Measurements from ENCODE around the gene VPS33A. TPM values are rescaled to one million over a fixed set of nuclear protein-coding genes. Genes with fewer than 3 reads are reported as not detected.

Gene VPS33A
- total and polyA plus RNA-seq, 2 of the 13 experiments (the other 11 are each of a cell fraction or from before 2014, with no cell fraction given), result 11.0 to 43.6 TPM

DNA sequence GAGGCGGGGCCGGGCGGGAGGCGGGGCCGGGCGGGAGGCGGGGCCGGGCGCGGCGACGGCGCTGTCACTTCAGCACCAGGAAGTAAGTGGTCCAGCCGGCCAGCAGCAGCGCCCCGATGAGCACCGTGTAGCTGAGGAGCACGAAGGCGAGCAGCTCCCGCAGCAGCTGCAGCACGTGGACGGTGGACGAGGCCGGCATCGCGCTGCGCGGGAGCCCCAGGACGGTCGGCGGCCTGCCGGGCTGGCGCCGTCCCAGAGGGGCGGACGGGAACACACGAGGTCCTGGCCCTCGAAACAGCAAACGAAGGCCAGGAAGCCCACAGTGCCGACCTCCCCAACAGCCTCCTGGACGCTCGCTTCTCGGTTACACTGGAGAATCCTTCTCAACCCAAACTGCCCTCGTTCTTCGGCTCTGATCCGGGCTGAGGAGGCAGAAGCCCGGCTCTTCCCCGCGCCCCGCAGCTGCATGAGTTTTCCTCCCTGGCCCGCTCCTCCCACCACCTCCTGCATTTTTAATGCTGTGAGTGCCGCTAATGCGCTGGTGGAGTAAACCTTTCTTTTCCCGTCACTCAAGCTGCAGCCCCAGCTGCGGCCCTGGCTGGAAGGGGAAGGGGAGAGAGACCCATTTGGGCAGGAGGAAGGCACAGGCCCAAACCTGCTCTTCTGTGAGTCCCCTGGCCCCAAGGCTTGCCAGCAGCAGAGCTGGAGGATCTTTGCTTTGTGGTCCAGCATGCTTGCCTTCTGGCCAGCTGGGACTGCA is 39.7 kb downstream of the VPS33A start (continued):
- no peak; the same call in 1 of the 2 replicates for TF ChIP-seq ZNF703 (CRISPR knock-in tag; IDR thresholded peaks at IDR 0.05; ENCODE audit: borderline replicate concordance)
- TF ChIP-seq ZNF121 (CRISPR knock-in tag; IDR thresholded peaks at IDR 0.05), result 0 out of 2 replicates have a peak, but pooled peaks have one; percentile 11
- TF ChIP-seq HOXA5 (CRISPR knock-in tag; IDR thresholded peaks at IDR 0.05), result peak; percentile 68; the same call in 1 of the 2 replicates
- 0 out of 2 replicates have a peak, but pooled peaks have one; percentile 69 for TF ChIP-seq PRMT3 (CRISPR knock-in tag; IDR thresholded peaks at IDR 0.05; ENCODE audit: borderline replicate concordance, low read depth)
- TF ChIP-seq, protein P1, sequence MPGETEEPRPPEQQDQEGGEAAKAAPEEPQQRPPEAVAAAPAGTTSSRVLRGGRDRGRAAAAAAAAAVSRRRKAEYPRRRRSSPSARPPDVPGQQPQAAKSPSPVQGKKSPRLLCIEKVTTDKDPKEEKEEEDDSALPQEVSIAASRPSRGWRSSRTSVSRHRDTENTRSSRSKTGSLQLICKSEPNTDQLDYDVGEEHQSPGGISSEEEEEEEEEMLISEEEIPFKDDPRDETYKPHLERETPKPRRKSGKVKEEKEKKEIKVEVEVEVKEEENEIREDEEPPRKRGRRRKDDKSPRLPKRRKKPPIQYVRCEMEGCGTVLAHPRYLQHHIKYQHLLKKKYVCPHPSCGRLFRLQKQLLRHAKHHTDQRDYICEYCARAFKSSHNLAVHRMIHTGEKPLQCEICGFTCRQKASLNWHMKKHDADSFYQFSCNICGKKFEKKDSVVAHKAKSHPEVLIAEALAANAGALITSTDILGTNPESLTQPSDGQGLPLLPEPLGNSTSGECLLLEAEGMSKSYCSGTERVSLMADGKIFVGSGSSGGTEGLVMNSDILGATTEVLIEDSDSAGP (CRISPR knock-in tag; IDR thresholded peaks at IDR 0.05; ENCODE audit: borderline replicate concordance), result peak; percentile 76; the same call in 1 of the 2 replicates
- TF ChIP-seq, protein P2, sequence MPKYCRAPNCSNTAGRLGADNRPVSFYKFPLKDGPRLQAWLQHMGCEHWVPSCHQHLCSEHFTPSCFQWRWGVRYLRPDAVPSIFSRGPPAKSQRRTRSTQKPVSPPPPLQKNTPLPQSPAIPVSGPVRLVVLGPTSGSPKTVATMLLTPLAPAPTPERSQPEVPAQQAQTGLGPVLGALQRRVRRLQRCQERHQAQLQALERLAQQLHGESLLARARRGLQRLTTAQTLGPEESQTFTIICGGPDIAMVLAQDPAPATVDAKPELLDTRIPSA (CRISPR knock-in tag; IDR thresholded peaks at IDR 0.05; ENCODE audit: borderline replicate concordance), result no peak
- no peak for TF ChIP-seq SMARCE1 (IDR thresholded peaks at IDR 0.05; ENCODE audit: borderline replicate concordance)
- no peak for TF ChIP-seq POLR2AphosphoS2 (IDR thresholded peaks at IDR 0.05; ENCODE audit: low read depth, low read length)
- no peak for TF ChIP-seq IRF2 (CRISPR knock-in tag; IDR thresholded peaks at IDR 0.05)
- TF ChIP-seq, protein P3, sequence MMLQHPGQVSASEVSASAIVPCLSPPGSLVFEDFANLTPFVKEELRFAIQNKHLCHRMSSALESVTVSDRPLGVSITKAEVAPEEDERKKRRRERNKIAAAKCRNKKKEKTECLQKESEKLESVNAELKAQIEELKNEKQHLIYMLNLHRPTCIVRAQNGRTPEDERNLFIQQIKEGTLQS (CRISPR knock-in tag; IDR thresholded peaks at IDR 0.05), result peak; percentile 60
- no peak for TF ChIP-seq MIER3 (CRISPR knock-in tag; IDR thresholded peaks at IDR 0.05; ENCODE audit: borderline replicate concordance)
- no peak for TF ChIP-seq RFXANK (CRISPR knock-in tag; IDR thresholded peaks at IDR 0.05)
- no peak for TF ChIP-seq HCFC1 (IDR thresholded peaks at IDR 0.05; ENCODE audit: low read depth, low read length)
- TF ChIP-seq, protein P4, sequence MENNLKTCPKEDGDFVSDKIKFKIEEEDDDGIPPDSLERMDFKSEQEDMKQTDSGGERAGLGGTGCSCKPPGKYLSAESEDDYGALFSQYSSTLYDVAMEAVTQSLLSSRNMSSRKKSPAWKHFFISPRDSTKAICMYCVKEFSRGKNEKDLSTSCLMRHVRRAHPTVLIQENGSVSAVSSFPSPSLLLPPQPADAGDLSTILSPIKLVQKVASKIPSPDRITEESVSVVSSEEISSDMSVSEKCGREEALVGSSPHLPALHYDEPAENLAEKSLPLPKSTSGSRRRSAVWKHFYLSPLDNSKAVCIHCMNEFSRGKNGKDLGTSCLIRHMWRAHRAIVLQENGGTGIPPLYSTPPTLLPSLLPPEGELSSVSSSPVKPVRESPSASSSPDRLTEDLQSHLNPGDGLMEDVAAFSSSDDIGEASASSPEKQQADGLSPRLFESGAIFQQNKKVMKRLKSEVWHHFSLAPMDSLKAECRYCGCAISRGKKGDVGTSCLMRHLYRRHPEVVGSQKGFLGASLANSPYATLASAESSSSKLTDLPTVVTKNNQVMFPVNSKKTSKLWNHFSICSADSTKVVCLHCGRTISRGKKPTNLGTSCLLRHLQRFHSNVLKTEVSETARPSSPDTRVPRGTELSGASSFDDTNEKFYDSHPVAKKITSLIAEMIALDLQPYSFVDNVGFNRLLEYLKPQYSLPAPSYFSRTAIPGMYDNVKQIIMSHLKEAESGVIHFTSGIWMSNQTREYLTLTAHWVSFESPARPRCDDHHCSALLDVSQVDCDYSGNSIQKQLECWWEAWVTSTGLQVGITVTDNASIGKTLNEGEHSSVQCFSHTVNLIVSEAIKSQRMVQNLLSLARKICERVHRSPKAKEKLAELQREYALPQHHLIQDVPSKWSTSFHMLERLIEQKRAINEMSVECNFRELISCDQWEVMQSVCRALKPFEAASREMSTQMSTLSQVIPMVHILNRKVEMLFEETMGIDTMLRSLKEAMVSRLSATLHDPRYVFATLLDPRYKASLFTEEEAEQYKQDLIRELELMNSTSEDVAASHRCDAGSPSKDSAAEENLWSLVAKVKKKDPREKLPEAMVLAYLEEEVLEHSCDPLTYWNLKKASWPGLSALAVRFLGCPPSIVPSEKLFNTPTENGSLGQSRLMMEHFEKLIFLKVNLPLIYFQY (CRISPR knock-in tag; IDR thresholded peaks at IDR 0.05; ENCODE audit: borderline replicate concordance), result no peak
- TF ChIP-seq HDAC6 (IDR thresholded peaks at IDR 0.05; ENCODE audit: low read depth, low read length), result no peak
- TF ChIP-seq ZNF776 (CRISPR knock-in tag; IDR thresholded peaks at IDR 0.05), result no peak
- TF ChIP-seq ATAD3A (CRISPR knock-in tag; IDR thresholded peaks at IDR 0.05), result no peak
- no peak for TF ChIP-seq ZNF496 (CRISPR knock-in tag; IDR thresholded peaks at IDR 0.05; ENCODE audit: insufficient replicate concordance)
- 0 out of 2 replicates have a peak, but pooled peaks have one; percentile 39 for TF ChIP-seq BRD4 (CRISPR knock-in tag; IDR thresholded peaks at IDR 0.05)
- TF ChIP-seq ZNF572 (CRISPR knock-in tag; IDR thresholded peaks at IDR 0.05), result no peak
- TF ChIP-seq ZFP36L2 (CRISPR knock-in tag; IDR thresholded peaks at IDR 0.05), result no peak

Measured in HepG2 (cell line).